ENCODE measurements around the gene RNF34. TPM values are rescaled to one million over a fixed set of nuclear protein-coding genes. Genes with fewer than 3 reads are reported as not detected.
A peak's percentile ranks its signal among the peaks of the same experiment; 100 is the strongest.

RNF34 gene
- total and polyA plus RNA-seq, 7 donors: 19.8 to 52.4 (median 34.3) TPM

DNA sequence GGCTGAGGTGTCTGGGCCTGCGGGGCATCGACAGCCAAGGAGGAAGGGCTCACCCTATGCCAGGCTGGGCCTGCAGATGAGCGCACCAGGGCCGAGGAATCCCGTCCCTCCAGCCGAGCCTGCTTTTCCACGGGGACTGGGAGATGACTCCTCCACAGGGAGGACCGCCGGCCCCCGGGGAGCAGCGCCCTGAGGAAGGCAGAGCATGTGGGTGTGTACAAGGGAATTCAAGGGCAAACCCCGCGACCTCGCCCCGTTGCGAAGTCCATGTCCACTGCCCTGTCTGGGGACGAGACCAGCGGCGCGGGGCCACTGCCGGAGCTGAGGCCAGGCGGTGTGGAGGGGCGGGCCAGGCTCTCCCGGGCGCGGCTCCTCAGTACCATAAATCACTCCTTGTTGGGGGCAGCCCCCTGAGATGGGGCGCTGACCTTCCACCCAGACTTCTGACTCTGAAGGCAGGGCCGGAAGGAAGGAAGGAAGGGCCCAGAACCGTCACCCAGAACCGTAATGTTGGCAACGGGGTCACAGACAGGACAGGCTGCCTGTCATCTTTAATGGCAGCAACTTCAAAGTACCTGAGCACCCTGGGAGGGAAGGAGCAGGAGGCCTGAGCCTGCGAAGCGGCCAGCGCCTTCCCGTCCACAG lies 52.5 kb downstream of the RNF34 start:
- H3K27me3 ChIP-seq: no peaks in the 10 kb centered on the region
- TF ChIP-seq POLR2A (IDR thresholded peaks at IDR 0.05) (no peak), CTCF (IDR thresholded peaks at IDR 0.05) (no peak), EP300 (IDR thresholded peaks at IDR 0.05) (no peak), POLR2AphosphoS5 (IDR thresholded peaks at IDR 0.05) (no peak)
- H3K4me1 ChIP-seq: peaks cover 0 to 24% (median 10%) of the 10 kb centered on the region in 4 donors
- H3K4me3 ChIP-seq: peak overlapping the region in 2 of 4 donors; percentile 0 to 31
- 15 to 51% methylated on average over 35 of the region's 35 CpGs for WGBS, 2 donors
- H3K27ac ChIP-seq: peak overlapping the region in 3 of 4 donors; percentile 54 to 72 (median 65)
- peaks cover 0 to 5% (median 1%) of the 10 kb centered on the region in 4 donors for H3K36me3 ChIP-seq
- H3K9me3 ChIP-seq: no peaks in the 10 kb centered on the region
- intact Hi-C loops (cut with DNase I): no loop called here
- no peak for DNase-seq

DNA sequence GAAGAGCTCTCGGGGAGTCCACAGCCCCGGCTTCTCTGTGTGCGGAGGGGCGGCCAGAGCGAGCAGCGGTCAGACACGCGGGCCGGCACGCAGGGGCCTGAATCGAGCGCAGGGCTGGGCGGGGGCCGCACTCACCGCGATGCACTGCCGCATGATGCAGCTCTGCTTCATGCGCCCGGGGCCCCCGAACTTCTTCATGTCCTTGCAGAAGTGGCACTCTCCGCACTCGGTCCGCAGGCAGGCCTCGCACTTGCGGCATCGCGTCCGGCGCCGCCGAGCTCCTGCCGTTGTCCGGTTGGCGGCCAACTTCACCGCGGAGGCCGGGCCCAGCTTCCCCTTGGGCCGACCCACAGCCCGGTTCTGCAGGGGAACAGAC lies 53.1 kb downstream of the RNF34 start:
- intact Hi-C loops (cut with DNase I): no loop called here
- peaks cover 0 to 5% (median 1%) of the 10 kb centered on the region in 4 donors for H3K36me3 ChIP-seq
- no peaks in the 10 kb centered on the region for H3K27me3 ChIP-seq
- no peak overlapping the region for H3K4me3 ChIP-seq
- H3K27ac ChIP-seq: peak overlapping the region in 2 of 4 donors; percentile 65 to 72
- H3K4me1 ChIP-seq: peaks cover 0 to 24% (median 10%) of the 10 kb centered on the region in 4 donors
- TF ChIP-seq POLR2A (IDR thresholded peaks at IDR 0.05) (no peak), CTCF (IDR thresholded peaks at IDR 0.05) (no peak), POLR2AphosphoS5 (IDR thresholded peaks at IDR 0.05) (no peak), EP300 (IDR thresholded peaks at IDR 0.05) (no peak)
- 92 to 95% methylated on average over 39 of the region's 39 CpGs for WGBS, 2 donors
- no peak for DNase-seq
- no peaks in the 10 kb centered on the region for H3K9me3 ChIP-seq

DNA sequence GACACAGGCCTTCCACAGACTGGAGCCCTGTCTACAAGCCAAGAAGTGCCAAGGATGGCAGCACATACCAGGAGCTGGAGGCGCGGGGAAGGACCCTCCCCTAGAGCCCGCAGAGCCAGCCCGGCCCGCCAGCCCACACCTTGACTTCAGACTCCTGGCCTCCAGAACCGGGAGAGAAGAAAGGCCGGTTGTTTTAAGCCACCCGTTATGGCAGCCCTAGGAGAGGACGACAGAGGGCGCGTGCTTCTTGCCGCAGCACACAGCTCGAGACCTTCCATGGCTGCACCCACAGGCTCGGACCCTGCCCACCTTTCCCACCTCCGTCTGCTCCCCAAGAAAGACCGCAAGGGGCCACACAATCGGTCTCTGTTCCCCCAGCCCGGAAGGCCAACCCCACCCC lies 53.7 kb downstream of the RNF34 start:
- H3K9me3 ChIP-seq: no peaks in the 10 kb centered on the region
- no peaks in the 10 kb centered on the region for H3K27me3 ChIP-seq
- no peak for TF ChIP-seq EP300 (IDR thresholded peaks at IDR 0.05)
- TF ChIP-seq POLR2A (IDR thresholded peaks at IDR 0.05): no peak
- TF ChIP-seq POLR2AphosphoS5 (IDR thresholded peaks at IDR 0.05): no peak
- TF ChIP-seq CTCF (IDR thresholded peaks at IDR 0.05): no peak
- no peak for DNase-seq
- WGBS, 2 donors: 89 to 94% methylated on average over 18 of the region's 18 CpGs
- no peak overlapping the region for H3K4me3 ChIP-seq
- peaks cover 0 to 24% (median 10%) of the 10 kb centered on the region in 4 donors for H3K4me1 ChIP-seq
- intact Hi-C loops (cut with DNase I): no loop called here
- H3K36me3 ChIP-seq: peaks cover 0 to 4% (median 1%) of the 10 kb centered on the region in 4 donors
- H3K27ac ChIP-seq: no peak overlapping the region

- Histone ChIP-seq H3K4me1 (peaks cover 0 to 24% (median 10%) of the 10 kb centered on the region in 4 donors), H3K27ac (no peak overlapping the region), H3K36me3 (peaks cover 0 to 2% (median 0%) of the 10 kb centered on the region in 4 donors), H3K4me3 (no peak overlapping the region), H3K27me3 (no peaks in the 10 kb centered on the region), H3K9me3 (no peaks in the 10 kb centered on the region)
- no peak for DNase-seq
- no peak for TF ChIP-seq CTCF (IDR thresholded peaks at IDR 0.05)
- intact Hi-C loops (cut with DNase I): no loop called here
- WGBS, 2 donors: 89 to 92% methylated on average over 6 of the region's 6 CpGs
Measured at GRCh38 chr12:121454921-121455320, 55.0 kb downstream of the RNF34 start.
